Activated CD4-positive, CD25-positive, alpha-beta regulatory T cell (primary cell): ENCODE results near the gene C17orf58.

Experiments
- DNase-seq, 4 experiments: peaks; one replicate each; lab custom pipeline; 2025; lab: John Stamatoyannopoulos, UW

Gene C17orf58

GRCh38 chr17:67959510-67959909, 36.8 kb downstream of the C17orf58 start:
- DNase-seq, result no peak

- DNase-seq, result no peak
Measured at GRCh38 chr17:67950945-67951344, 45.3 kb downstream of the C17orf58 start.

- DNase-seq, result no peak
Measured at GRCh38 chr17:67947325-67947813, 48.9 kb downstream of the C17orf58 start.

GRCh38 chr17:67946513-67946912, 49.8 kb downstream of the C17orf58 start:
- no peak for DNase-seq

- DNase-seq, result no peak
Measured at GRCh38 chr17:67944035-67944434, 52.2 kb downstream of the C17orf58 start.

- DNase-seq, result no peak
Measured at GRCh38 chr17:67942810-67943209, 53.5 kb downstream of the C17orf58 start.
